HEK293T (cell line): Measurements from ENCODE around the gene ARHGDIB.

Source experiments
- ARNT ChIP-seq: fragments of 450-650 bp; IDR thresholded peaks from 2 replicates; pipeline ENCODE4 v1.6.1; 2017; ENCODE audit warnings: mild to moderate bottlenecking
- CTBP1 ChIP-seq: fragments of 450-650 bp; IDR thresholded peaks from 2 replicates; pipeline ENCODE4 v1.6.1; 2016; ENCODE audit warnings: borderline replicate concordance
- FOXK2 ChIP-seq: fragments of 450-650 bp; IDR thresholded peaks from 2 replicates; pipeline ENCODE4 v1.6.1; 2016; ENCODE audit warnings: mild to moderate bottlenecking
- SUZ12 ChIP-seq: fragments of 450-650 bp; IDR thresholded peaks from 2 replicates; pipeline ENCODE4 v1.6.1; 2016; ENCODE audit warnings: mild to moderate bottlenecking
- ZNF384 ChIP-seq: fragments of 450-650 bp; IDR thresholded peaks from 2 replicates; pipeline ENCODE4 v1.6.1; 2016

GRCh38 chr12:14904854-14905253, 56.5 kb downstream of the ARHGDIB start:
- TF ChIP-seq FOXK2 (no peak), ZNF384 (no peak), CTBP1 (no peak), ARNT (no peak), SUZ12 (no peak)
